ENCODE data around the gene ATXN3L.
"Not testable (repeated sequence)": the region's sequence is repeated elsewhere in the genome, so short reads cannot be mapped to it uniquely, and the experiment has no call there.

ATXN3L gene

DNA sequence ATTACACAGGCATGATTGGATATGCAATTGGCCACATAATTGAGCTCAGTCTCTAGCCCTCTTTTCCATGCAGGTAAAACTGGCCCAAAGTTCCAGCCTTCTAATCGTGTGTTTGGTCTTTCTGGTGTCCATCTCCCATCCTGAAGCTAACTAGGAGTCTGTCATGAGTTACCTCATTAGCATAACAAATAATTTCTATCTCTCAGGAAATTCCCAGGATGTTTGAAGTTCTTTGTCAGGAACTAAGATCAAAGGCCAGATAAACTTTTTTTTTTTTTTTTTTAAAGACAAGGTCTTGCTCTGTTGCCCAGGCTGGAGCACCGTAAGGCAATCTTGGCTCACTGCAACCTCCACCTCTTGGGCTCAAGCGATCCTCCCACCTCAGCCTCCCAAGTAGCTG, 15.8 kb downstream of the ATXN3L start:
- DNase-seq = no peak

DNA sequence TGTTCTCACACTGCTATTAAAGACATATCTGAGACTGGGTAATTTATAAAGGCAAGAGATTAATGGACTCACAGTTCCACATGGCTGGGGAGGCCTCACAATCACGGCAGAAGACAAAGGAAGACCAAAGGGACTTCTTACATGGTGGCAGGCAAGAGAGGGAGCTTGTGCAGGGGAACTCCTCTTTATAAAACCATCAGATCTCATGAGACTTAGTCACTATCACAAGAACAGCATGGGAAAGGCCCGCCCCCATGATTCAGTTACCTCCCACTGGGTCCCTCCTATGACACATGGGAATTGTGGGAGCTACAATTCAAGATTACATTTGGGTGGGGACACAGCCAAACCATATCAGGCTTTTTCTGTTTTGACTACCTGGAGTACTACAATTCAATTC, 16.6 kb downstream of the ATXN3L start:
- DNase-seq = not testable (repeated sequence)

DNA sequence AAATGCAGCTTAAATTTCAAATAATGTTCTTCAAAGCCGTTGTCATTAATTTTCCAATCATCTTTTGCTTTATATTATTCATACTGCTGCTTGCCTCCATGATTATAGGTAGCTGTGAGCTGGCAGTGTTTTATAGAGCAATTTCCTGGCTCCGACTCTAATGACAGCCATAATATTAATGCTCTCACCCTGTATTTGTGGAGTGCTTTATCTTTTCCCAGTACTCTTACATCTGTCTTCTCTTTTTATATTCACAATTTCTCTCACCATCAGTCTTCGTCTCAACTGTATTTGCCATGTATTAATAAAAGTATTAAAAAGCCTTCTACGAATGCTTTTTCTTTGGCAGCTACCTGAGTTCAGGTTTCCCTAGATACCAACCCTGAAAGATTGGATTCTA, 21.0 kb downstream of the ATXN3L start:
- DNase-seq = no peak

DNA sequence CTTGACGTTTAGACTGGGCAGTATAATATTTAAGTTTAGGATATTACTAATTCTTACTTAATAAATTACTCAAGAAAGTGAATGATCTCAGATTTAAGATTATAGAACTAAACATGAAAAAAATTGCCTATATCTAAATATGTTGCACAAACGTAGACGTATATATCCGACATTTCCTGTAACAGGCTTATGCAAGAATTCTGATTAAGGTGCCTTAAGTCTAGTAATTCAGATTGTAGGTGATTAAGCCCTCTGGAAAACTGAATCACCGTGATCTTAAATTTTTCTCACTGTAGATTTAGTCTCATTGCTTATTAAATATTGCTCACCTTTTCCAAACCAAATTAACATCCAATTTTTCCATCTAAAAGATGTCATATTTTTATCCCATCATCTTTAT, 24.0 kb downstream of the ATXN3L start:
- DNase-seq = no peak

DNA sequence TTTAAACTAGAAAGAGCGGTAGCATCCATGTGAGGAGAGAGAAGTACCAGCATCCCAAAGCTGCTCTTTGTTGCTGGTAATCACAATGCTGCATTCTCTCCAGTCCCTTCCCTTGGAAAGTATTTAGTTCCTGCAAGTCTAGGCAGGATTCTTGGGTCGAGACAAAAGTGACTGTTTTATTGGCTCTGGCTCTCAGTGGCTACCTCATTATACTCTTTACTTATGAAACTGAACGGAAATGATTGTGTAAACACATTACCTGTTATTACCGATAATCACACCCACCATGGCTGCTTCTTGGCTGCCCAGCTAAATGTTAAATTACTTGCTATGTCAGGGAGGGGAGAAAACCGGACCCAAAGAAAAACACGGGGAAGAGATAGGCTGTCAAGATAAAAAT, 26.2 kb downstream of the ATXN3L start:
- DNase-seq = no peak

DNA sequence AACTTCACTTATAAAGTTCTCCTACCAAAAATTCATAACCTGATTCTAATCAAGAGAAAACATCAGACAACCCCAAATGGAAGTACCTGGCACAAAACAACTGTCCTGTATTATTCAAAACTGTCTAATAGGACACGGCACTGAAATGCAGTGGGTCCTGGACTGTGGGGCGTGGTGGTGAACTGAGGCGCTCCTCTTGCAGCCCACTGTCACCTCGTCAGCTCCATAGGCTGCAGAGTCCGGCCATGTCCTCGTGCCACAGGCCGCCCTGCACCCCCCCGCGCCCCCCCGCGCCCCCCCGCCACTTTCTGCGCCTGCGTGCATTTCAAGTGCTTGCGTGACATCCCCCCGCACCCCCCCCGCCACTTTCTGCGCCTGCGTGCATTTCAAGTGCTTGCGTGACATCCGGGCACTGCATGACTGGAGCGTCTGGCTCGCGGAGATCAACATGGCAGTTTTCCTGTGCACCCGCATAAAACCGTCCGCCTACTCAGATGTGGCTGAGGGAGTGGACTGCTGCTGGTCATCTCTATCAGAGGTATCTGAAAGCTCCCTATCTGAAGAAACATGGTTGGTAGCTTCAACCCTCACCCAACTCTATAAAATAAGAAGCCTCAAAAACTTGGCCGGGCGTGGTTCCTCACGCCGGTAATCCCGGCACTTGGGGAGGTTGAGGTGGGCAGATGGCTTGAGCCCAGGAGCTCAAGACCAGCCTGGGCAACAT, 28.8 kb downstream of the ATXN3L start:
- DNase-seq = no peak

DNA sequence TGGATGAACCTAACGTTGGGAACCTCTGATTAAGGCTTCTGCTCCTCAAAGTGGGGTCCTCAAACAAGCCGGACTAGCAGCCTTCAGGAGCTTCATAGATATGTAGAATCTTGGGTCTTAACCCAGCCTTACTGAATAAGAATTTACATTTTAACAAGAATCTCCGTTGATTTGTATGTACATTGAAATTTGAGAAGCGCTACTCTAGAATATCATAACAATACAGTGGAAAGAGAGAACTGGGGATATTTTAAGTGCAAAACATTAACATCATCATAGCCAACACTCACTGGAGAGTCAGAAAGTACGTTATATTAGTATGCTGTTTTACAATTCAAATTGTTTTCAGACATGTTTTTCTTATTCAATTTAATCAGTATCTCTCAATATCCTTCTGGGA, 31.2 kb downstream of the ATXN3L start:
- DNase-seq = no peak

DNA sequence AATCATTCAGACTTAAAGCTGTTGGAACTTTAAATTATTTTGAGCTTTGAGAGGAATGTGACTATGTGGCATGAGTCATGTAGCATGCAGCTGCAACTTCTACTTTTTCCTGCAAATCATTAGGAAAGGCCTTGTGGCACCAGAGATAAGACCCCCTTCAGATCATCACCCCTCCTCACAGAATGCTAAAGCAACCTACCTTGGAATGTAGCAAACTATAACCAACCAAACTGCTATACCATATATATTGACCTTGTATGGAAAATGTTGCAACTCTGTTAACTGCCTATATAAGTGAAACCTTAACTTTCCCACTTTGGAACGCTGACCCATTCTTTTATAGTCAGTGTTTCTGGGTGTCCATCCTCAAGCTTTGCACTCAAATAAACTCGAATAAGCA, 32.0 kb downstream of the ATXN3L start:
- no peak for DNase-seq

DNA sequence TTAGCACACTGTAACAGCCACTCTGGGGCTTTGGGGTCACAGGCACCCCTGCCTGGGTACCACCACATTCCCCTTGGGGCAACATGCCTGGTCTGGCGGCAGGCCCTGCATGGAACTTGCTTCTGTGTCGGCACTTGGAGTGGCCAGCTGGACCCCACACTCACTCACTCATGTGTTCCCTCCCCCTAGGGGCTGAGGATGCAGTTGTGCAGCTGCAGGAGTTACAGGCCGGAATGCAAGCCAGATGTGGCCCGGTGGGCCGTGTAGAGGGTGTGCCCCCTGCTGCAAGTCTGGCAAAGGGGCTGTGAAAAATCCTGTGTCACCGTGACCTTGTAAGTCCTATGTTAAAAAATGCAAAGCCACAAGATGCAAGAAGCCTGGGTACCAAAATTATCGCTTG, 34.2 kb downstream of the ATXN3L start:
- no peak for DNase-seq

DNA sequence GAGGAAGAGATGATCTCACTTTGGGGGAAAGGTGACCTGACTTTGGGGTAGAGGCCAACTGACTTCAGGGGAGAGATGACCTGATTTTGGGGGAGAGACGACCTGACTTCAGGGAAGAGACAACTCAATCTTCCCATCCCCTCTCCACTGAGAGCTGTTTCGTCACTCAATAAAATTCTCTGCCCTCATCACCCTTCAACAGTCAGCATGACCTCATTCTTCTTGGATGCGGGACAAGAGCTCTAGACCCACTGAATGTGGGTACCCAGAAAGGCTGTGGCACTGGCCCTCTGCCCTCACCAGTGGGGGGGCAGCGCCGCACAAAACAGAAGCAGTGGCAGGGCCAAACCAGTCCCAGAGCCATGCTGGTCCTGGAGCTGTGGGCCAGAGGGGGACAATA, 34.6 kb downstream of the ATXN3L start:
- no peak for DNase-seq

DNA sequence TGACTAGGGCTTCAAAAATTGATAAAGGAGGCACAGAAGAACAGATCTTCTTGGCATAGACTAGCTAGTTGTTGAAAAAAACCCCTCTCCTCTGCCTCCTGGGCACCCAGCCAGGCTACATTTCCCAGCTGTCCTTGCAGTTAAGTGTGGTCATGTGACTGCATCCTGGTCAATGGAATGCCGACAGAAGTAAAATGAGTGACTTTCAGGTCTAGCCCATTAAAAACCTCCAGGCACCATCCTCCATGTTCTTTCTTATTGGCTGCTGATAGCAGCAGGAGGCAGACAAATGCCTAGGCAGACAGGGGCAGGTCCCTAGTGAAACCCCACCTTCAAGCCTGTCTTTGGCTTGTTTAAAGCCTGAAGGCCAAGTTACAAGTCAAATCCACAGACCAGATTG, 35.3 kb downstream of the ATXN3L start:
- no peak for DNase-seq

DNA sequence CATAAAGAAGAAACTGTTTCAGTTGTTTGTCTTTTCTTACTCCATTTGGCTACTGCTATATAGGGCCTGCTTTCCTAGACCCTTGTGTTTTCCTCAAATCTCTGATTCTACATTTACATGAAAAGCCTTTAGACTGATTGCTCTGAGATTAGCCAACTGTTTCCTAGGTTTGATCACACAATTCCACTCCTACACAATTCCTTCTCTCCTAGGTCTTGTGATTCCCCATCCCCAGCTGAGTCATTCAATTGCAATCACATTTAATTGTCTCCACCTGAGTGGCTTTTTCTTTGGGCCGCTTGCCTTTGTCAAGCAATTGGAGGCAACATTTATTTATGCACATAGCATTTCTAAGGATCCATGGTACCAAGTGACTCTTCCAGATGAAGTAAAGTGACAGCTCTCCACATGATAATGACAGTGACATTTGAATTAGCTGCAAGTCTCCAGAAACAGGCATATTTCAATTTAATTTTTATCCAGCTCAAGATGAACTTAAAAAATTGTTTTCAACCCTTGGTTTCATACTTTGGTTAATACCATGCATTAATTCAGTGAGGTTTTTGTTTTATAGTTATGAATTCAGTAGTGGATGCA, 35.8 kb downstream of the ATXN3L start:
- DNase-seq = no peak

DNA sequence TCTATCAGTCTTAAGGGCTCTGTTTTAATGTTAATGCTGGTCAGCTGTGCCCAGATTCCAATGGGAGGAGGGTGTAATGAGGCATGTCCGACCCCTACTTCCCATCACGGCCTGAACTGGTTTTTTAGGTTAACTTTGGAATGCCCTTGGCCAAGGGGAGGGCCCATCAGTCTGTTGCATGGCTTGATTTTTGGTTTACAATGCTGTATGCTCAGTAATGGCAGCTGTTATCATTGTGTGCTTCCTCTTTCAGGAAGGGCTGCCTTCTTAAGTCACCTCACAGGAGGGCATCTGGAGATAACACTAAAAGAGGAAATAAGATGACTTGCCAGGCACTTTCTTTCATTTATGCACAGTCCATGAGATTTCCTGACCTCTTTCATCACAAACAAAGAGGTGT, 36.3 kb downstream of the ATXN3L start:
- no peak for DNase-seq

DNA sequence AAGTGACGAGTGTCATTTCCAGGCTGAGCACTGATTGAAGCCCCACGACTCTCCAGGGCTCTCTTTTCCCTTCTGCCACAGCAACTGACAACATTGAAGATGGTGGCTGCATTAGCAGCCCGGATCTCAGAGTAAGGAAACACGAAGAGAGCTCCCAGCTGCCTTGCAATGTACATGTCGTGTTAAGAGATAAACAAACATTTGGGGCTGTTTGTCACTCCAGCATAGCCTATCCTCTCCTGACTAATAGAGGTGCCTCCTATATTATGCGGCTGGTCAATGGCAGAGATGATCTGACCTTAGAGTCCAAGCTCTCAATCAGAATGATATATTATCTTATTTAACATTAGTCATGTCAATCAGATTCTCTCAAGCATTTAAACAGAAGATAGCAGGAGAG, 38.6 kb downstream of the ATXN3L start:
- DNase-seq = no peak

DNA sequence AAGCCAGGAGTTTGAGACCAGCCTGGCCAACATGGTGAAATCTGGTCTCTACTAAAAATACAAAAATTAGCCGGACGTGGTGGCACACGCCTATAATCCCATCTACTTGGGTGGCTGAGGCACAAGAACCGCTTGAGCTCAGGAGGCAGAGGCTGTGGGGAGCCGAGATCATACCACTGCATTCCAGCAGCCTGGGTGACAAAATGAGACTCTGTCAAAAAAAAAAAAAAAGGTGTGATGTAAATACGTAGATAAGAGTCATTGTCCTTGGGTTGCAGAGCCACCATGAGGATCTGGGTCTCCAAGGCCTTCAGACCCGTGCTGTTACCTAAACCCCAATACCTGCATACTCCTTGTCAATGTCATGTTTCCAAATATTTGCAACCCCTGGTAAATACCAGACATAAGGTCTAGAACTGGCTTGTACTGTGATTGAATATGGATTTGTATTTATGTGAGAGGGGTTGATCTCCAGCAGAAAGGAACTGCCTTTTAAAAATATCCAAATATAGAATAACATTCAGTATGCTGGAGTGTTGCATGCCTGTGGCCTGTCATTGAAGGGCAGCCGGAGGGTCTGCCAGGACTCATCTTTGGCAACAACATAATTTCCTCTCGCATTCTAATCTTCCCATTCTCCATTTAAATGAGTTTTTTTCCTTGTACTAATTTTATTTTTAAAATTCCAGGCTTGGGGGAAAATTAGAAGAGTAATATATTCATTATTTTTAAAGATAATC, 40.4 kb downstream of the ATXN3L start:
- DNase-seq = no peak

DNA sequence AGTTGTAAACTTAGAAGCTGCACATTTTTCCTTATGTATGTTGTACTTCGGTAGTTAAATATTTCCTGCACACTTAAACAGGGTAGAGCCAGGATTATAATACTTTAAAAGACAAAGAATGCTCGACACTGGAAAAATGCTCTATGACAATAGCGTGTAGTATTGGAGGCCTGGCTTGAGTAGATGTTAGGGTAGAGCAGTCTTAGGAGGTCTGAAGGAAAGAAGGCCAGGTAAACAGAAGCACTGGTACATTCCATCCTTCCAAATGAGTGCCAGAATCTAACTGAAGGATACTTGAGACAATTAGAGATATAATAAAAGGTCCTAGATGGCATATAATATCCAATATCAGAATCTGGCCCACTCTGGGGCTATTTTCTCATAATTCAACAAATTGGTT, 42.3 kb downstream of the ATXN3L start:
- DNase-seq = no peak

DNA sequence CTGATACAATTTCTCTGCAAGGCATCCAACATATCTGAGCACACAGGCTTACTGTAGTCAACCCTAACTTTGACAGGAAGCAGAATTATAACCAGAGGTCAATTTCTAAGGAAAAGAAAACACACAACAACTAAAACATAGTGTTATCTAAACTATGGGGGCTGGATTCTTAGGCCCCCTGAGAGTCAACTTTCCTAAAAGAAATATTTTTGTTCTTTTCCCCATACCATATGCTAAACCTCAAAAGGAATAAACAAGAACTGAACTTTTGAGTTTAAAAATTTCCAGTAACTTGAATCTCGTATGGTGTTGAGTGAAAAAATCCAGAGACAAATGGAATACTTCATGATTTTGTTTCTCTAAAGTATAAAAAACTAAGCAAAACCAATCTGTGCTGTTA, 42.9 kb downstream of the ATXN3L start:
- DNase-seq = no peak

DNA sequence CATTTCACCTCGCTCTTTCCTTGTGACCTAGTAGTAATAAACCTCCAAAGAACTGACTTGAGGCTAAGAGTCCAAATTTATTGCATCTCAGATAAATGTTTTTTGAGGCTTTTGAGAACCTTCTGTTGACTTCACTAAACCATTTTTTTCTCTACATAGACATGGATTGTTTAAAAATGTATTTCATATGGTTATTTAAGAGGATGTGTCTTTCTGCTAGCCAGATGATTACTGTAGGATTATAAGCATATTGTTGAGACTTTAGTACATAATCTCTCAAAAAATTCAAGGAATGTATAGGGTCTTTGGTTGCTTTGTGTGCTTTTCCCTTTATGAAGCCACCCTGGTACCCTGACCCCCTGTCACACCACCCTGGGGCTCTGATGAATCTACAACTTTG, 44.8 kb downstream of the ATXN3L start:
- no peak for DNase-seq

DNA sequence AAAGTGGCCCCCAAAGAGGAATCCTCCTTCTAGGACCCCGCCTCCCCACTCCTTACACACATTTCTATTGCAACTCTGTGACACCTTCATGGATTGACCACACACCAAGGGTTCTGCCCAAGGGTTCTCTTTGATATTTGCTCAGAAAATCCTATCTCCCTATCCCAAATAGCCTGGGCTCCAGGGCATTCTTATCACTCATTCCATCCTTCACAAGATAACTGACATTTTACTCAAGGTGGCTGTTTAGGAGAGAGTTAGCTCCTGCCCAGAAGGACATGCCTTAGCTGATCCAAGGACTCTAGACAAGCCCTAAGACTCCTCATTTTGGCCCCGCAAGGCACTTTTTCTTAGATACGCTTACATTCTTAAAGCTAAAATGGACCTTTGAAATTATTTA, 47.4 kb downstream of the ATXN3L start:
- no peak for DNase-seq

DNA sequence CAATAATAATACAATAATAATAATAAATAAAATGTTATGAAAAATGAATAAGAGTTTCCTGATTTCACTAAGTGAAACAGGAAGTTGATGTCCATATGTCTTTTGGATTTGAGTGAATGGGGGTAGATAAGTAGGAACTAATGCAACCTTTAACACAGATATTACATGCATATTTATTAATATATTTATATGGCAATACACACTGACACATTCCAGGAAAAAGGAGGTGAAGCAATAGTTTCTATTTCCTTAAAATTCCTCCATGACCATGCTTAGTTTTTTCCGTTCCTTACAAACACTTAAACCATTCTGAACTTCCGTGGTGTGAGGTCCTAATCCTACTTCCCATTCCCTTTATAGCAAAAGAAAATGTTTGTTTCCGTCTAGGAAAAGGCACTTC, 48.3 kb downstream of the ATXN3L start:
- DNase-seq = no peak

DNA sequence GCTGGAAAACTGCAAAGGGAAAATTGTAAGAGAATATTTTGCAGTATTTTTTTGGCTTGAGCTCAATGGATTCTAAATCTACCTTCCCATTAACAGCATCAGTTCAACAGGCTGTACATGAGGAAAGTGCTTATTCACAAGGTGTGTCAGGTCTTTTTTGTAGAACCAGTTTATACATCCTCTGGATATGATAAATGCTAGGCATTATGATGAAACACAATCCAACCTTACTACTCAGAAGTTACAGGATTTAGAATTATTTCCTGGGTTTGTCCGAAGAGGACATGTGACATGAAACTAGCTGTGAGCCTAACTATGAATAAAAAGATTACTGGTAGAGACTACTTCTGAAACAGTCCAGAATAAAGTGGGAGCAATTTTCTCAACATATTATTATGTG, 49.5 kb downstream of the ATXN3L start:
- DNase-seq = no peak

DNA sequence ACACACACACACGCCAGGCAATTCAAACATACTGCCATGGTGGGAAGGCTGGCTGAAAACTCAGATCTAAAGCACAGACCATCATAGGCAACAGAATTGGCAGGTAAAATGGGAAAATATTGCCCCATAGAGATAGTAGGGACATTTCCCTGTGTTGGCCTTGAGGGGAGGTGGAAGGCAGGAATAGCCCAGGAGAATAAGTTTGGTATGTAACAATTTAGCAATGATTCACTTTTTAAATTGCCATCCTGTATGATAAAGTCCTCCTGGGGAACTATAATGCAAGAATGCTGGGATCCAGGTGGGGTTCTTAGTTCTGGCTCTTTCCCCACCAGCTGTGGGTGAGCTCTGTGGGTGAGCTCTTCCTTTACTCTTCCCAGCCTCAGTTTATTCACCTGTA, 51.0 kb downstream of the ATXN3L start:
- no peak for DNase-seq
